Globus pallidus (tissue), 1 donor: Measurements from ENCODE around the gene GLT6D1.

Experiments used
- DNase-seq: peaks from one replicate; pipeline ENCODE4 v3.0.0-alpha.2; 2015; ENCODE audit warnings: low spot score

GLT6D1 gene

GRCh38 chr9:135584371-135584770, 55.0 kb downstream of the GLT6D1 start:
- no peak for DNase-seq

GRCh38 chr9:135583688-135584011, 55.7 kb downstream of the GLT6D1 start:
- DNase-seq = no peak

GRCh38 chr9:135582966-135583687, 56.2 kb downstream of the GLT6D1 start:
- no peak for DNase-seq

- DNase-seq = no peak
Observed at GRCh38 chr9:135582541-135582940, 56.8 kb downstream of the GLT6D1 start.

GRCh38 chr9:135581636-135582426, 57.5 kb downstream of the GLT6D1 start:
- no peak for DNase-seq

GRCh38 chr9:135580664-135581380, 58.5 kb downstream of the GLT6D1 start:
- no peak for DNase-seq

GRCh38 chr9:135579889-135580660, 59.3 kb downstream of the GLT6D1 start:
- no peak for DNase-seq

- DNase-seq = no peak
Observed at GRCh38 chr9:135579356-135579755, 60.0 kb downstream of the GLT6D1 start.

GRCh38 chr9:135577256-135577655, 62.1 kb downstream of the GLT6D1 start:
- no peak for DNase-seq

- DNase-seq = no peak
Observed at GRCh38 chr9:135575995-135576631, 63.2 kb downstream of the GLT6D1 start.

GRCh38 chr9:135574943-135575342, 64.4 kb downstream of the GLT6D1 start:
- no peak for DNase-seq

GRCh38 chr9:135574331-135574730, 65.0 kb downstream of the GLT6D1 start:
- no peak for DNase-seq
